Measurements from ENCODE around the gene PSENEN. TPM values are rescaled to one million over a fixed set of nuclear protein-coding genes. Genes with fewer than 3 reads are reported as not detected.

PSENEN gene
- total RNA-seq, 4 donors from 2014 or later, result 22.2 to 45.8 (median 38.3) TPM

DNA sequence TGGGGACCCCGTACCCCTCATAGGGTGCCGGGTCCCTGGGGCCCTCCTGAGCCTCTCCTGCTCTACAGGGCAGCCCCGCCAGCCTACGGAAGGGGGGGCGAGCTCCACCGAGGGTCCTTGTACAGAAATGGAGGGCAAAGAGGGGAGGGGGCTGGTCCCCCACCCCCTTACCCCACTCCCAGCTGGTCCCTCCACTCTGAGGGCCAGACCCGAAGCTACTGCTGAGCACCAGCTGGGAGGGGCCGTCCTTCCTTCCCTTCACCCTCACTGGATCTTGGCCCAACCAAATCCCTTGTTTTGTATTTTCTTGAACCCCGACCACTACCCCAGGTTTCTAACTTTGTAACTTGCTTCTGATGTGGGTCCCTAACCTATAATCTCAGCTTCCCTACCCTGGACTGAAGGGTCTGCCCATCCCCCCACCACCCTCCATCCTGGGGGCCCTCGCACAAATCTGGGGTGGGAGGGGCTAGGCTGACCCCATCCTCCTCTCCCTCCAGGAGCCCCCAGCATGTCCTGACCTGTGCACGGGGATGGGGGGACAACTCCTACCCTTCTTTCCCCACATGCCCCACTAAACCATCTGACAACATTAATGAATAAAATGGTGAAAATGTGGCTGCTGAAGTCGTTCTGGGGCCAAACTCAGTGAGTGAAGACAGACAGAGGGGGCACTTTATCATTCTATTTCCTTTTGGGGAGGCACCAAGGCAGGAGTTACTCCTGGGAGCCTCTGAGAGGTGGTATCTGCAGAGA lies 42.9 kb downstream of the PSENEN start:
- ATAC-seq (no peak), DNase-seq (no peak)
- intact Hi-C loops (cut with DNase I; ENCODE audit: low total_unique reads) (no loop called here), in situ Hi-C loops (cut with MboI; ENCODE audit: low sequenced_read_pairs in 4 of 4) (no loop called here)
- Histone ChIP-seq H3K27ac (no peak overlapping the region), H3K4me3 (no peak overlapping the region), H3K27me3 (no peaks in the 10 kb centered on the region), H3K9me3 (no peaks in the 10 kb centered on the region), H3K36me3 (no peaks in the 10 kb centered on the region), H3K4me1 (no peaks in the 10 kb centered on the region)
- TF ChIP-seq, protein P1, sequence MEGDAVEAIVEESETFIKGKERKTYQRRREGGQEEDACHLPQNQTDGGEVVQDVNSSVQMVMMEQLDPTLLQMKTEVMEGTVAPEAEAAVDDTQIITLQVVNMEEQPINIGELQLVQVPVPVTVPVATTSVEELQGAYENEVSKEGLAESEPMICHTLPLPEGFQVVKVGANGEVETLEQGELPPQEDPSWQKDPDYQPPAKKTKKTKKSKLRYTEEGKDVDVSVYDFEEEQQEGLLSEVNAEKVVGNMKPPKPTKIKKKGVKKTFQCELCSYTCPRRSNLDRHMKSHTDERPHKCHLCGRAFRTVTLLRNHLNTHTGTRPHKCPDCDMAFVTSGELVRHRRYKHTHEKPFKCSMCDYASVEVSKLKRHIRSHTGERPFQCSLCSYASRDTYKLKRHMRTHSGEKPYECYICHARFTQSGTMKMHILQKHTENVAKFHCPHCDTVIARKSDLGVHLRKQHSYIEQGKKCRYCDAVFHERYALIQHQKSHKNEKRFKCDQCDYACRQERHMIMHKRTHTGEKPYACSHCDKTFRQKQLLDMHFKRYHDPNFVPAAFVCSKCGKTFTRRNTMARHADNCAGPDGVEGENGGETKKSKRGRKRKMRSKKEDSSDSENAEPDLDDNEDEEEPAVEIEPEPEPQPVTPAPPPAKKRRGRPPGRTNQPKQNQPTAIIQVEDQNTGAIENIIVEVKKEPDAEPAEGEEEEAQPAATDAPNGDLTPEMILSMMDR (IDR thresholded peaks at IDR 0.05 in 4 of 5, conservative IDR thresholded peaks at IDR 0.05 in 1 of 5), result no peak
- no peak for TF ChIP-seq POLR2A (IDR thresholded peaks at IDR 0.05)

DNA sequence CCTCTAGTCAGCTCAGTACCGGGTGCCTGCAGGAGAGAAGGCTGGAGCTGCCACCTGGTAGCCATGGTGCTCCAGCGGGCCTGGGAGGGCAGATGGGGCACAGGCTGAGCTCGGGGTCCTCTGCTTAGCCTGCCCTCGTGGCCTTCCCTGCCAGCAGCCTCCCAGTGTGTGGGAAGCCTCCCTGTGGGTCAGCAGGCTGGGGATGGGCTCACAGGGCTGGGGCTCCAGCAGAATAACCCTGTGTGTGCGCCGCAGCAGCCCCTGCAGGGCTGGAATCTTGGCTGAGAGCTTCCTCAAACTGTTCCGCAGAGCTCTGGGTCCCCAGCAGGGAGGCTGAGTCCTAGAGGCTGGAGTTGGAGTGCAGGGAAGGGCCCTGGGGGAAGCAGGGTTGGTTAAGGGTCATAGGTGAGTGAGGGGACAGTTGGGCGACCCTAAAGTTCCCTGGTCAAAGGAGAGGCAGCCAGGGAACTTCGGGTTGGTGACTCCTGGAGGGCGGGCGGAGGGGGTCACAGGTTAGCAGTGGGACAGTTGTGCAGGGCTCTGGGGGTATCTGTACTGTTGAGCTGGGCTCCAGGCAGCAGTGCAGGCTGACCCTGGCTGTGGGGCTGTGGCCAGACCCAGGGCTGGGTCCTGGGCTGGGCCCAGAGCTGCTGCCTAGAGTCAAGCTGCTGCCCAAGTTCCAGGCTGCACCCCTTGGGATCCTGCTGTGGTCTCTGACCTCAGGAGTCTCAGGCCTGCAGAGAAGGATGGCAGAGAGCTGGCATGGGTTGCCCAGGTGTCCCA lies 43.9 kb downstream of the PSENEN start:
- ATAC-seq (no peak), DNase-seq (no peak)
- no peak for TF ChIP-seq POLR2A (IDR thresholded peaks at IDR 0.05)
- TF ChIP-seq, protein P1 (IDR thresholded peaks at IDR 0.05 in 4 of 5, conservative IDR thresholded peaks at IDR 0.05 in 1 of 5), result no peak
- Histone ChIP-seq H3K36me3 (no peaks in the 10 kb centered on the region), H3K4me3 (no peak overlapping the region), H3K27ac (no peak overlapping the region), H3K9me3 (no peaks in the 10 kb centered on the region), H3K4me1 (no peaks in the 10 kb centered on the region), H3K27me3 (no peaks in the 10 kb centered on the region)
- in situ Hi-C loops (cut with MboI; ENCODE audit: low sequenced_read_pairs in 4 of 4), result no loop called here
- intact Hi-C loops (cut with DNase I; ENCODE audit: low total_unique reads), result no loop called here

- TF ChIP-seq POLR2A (IDR thresholded peaks at IDR 0.05), result no peak
- TF ChIP-seq, protein P1 (IDR thresholded peaks at IDR 0.05 in 4 of 5, conservative IDR thresholded peaks at IDR 0.05 in 1 of 5), result no peak
- Histone ChIP-seq H3K9me3 (no peaks in the 10 kb centered on the region), H3K36me3 (no peaks in the 10 kb centered on the region), H3K4me3 (no peak overlapping the region), H3K27me3 (peaks cover 0 to under 1% (median 0%) of the 10 kb centered on the region in 3 donors), H3K27ac (no peak overlapping the region), H3K4me1 (no peaks in the 10 kb centered on the region)
- no peak for ATAC-seq
- DNase-seq, result no peak
- in situ Hi-C loops (cut with MboI; ENCODE audit: low sequenced_read_pairs in 4 of 4) (no loop called here), intact Hi-C loops (cut with DNase I; ENCODE audit: low total_unique reads) (no loop called here)
Observed at GRCh38 chr19:35789978-35790944, 44.8 kb downstream of the PSENEN start.

- intact Hi-C loops (cut with DNase I; ENCODE audit: low total_unique reads) (no loop called here), in situ Hi-C loops (cut with MboI; ENCODE audit: low sequenced_read_pairs in 4 of 4) (no loop called here)
- no peak overlapping the region for H3K27ac ChIP-seq
- H3K4me1 ChIP-seq, result no peaks in the 10 kb centered on the region
- H3K27me3 ChIP-seq, result peaks cover 0 to 7% (median 4%) of the 10 kb centered on the region in 3 donors
- no peak overlapping the region for H3K4me3 ChIP-seq
- DNase-seq (no peak), ATAC-seq (no peak)
- TF ChIP-seq POLR2A (IDR thresholded peaks at IDR 0.05), result no peak
- TF ChIP-seq, protein P1 (IDR thresholded peaks at IDR 0.05 in 4 of 5, conservative IDR thresholded peaks at IDR 0.05 in 1 of 5), result no peak
- H3K36me3 ChIP-seq, result no peaks in the 10 kb centered on the region
- H3K9me3 ChIP-seq, result no peaks in the 10 kb centered on the region
Observed at GRCh38 chr19:35790981-35791813, 45.7 kb downstream of the PSENEN start.

Measured in gastrocnemius medialis (tissue), 4 donors.